K562 (cell line): ENCODE data around the gene OTOP3. TPM values are rescaled to one million over a fixed set of nuclear protein-coding genes. Genes with fewer than 3 reads are reported as not detected.
A peak's percentile ranks its signal among the peaks of the same experiment; 100 is the strongest.

Source experiments
- ATAC-seq: fragments of 200-7000 bp; cut with Tn5 transposase; 3 replicates; pipeline ENCODE4 v1.9.1; 2020; ENCODE audit warnings: moderate library complexity
- BruUV-seq: library from RNA; stranded (reverse); fragments of 400-500 nt; replicated peaks from 2 replicates; lab custom pipeline; 2021; lab: Mats Ljungman, UMichigan
- CTCF ChIA-PET: fragments of 300-600 bp; formaldehyde crosslinking; extraction: SDS; loops from one replicate; lab custom pipeline; 2021; ENCODE audit warnings: low intra/inter-chr PET ratio; lab: Yijun Ruan, JAX
- POLR2A ChIA-PET: fragments of 300-600, 350-650 bp; sonication (Branson Sonifier 250); formaldehyde crosslinking; extraction: SDS; loops from one replicate; lab custom pipeline; 2021; ENCODE audit warnings: antibody characterized with exemption, inconsistent platforms; lab: Yijun Ruan, JAX
- DNase-seq, 4 experiments: peaks; one replicate each; pipeline versions ENCODE4 v3.0.0 to v3.0.0-alpha.2; 2011 to 2018; ENCODE audit warnings: low spot score in 3 of 4, mixed read lengths in 3 of 4; ENCODE audit errors: extremely low read depth in 1 of 4
- FAIRE-seq: peaks from 2 replicates; lab custom pipeline; 2011; peaks lifted over from hg19 to GRCh38; lab: Jason Lieb, UNC
- H2AFZ ChIP-seq: 2 replicates; pipeline ENCODE4 v1.6.0; 2011; ENCODE audit warnings: low read depth, low read length, control low read depth, inconsistent platforms
- H3K27ac ChIP-seq: fragments of 200-600 bp; 3 replicates; pipeline ENCODE4 v1.8.0; 2011; ENCODE audit warnings: low read depth, mild to moderate bottlenecking, control low read depth, inconsistent platforms, low read length, moderate library complexity, mixed read lengths; ENCODE audit errors: extremely low read depth
- H3K27me3 ChIP-seq, 2 experiments: fragments of 300-600 bp in 1 of 2; 2 replicates in 1 of 2; 3 replicates in 1 of 2; pipeline versions ENCODE4 v1.6.0 to v1.8.0; 2011; ENCODE audit warnings: inconsistent platforms in 2 of 2, low read length in 2 of 2, mild to moderate bottlenecking in 1 of 2, mixed read lengths in 1 of 2, moderate library complexity in 1 of 2; ENCODE audit not compliant: control insufficient read depth in 2 of 2, insufficient read depth in 2 of 2
- H3K36me3 ChIP-seq: fragments of 300-600 bp; 3 replicates; pipeline ENCODE4 v1.8.0; 2011; ENCODE audit warnings: mild to moderate bottlenecking, low read length, inconsistent platforms; ENCODE audit not compliant: control insufficient read depth, insufficient read depth
- H3K4me1 ChIP-seq, 2 experiments: fragments of 200-600 bp in 1 of 2; replicated peaks in 1 of 2; 2 replicates in 1 of 2; 3 replicates in 1 of 2; pipeline versions ENCODE4 v1.5.1 to v1.8.0; 2011; ENCODE audit warnings: inconsistent platforms in 2 of 2, low read length in 2 of 2, mild to moderate bottlenecking in 1 of 2, mixed read lengths in 1 of 2, moderate library complexity in 1 of 2; ENCODE audit not compliant: control insufficient read depth in 2 of 2, insufficient read depth in 2 of 2
- H3K4me2 ChIP-seq: 2 replicates; pipeline ENCODE4 v1.6.1; 2011; ENCODE audit warnings: low read length, control low read depth, inconsistent platforms, mixed read lengths; ENCODE audit not compliant: insufficient read depth
- H3K4me3 ChIP-seq: fragments of 200-600 bp; sonication (generic), shearing (Covaris generic); 2 replicates; pipeline ENCODE4 v1.5.1; 2016; ENCODE audit warnings: control low read depth, inconsistent platforms
- H3K79me2 ChIP-seq: fragments of 200-600 bp; 3 replicates; pipeline ENCODE4 v1.8.0; 2011; ENCODE audit warnings: low read length, inconsistent platforms; ENCODE audit not compliant: control insufficient read depth, insufficient read depth
- H3K9ac ChIP-seq, 2 experiments: 2 replicates each; pipeline versions ENCODE4 v1.6.0 to v1.6.1; 2011; ENCODE audit warnings: low read depth in 2 of 2, low read length in 2 of 2, control low read depth in 1 of 2, inconsistent platforms in 1 of 2, mild to moderate bottlenecking in 1 of 2, mixed read lengths in 1 of 2; ENCODE audit not compliant: insufficient read depth in 1 of 2
- H3K9me1 ChIP-seq: one replicate; pipeline ENCODE4 v1.6.0; 2011; ENCODE audit warnings: inconsistent platforms, mild to moderate bottlenecking, low read length, moderate library complexity; ENCODE audit not compliant: control insufficient read depth, insufficient read depth
- H3K9me3 ChIP-seq: replicated peaks from 2 replicates; pipeline ENCODE4 v1.5.1; 2011; ENCODE audit warnings: low read depth, low read length, inconsistent platforms; ENCODE audit not compliant: control insufficient read depth, insufficient read depth
- H4K20me1 ChIP-seq: replicated peaks from 2 replicates; pipeline ENCODE4 v1.6.1; 2011; ENCODE audit warnings: low read length, inconsistent platforms, mixed read lengths; ENCODE audit not compliant: control insufficient read depth, insufficient read depth
- CHD4 ChIP-seq: fragments of 200-600 bp; sonication (generic); IDR thresholded peaks from 3 replicates; pipeline ENCODE4 v1.6.1; 2012; ENCODE audit warnings: low read depth, mild to moderate bottlenecking, mixed read lengths, low read length, inconsistent platforms; ENCODE audit not compliant: insufficient read depth, insufficient replicate concordance, poor library complexity, severe bottlenecking
- E2F5 ChIP-seq: sonication (generic); formaldehyde crosslinking; IDR thresholded peaks from 2 replicates; pipeline ENCODE4 v1.8.0; 2022; ENCODE audit warnings: mild to moderate bottlenecking, missing genetic modification reagents
- FOXJ2 ChIP-seq: fragments of 200-800 bp; sonication (Bioruptor generic); IDR thresholded peaks from 2 replicates; pipeline ENCODE4 v1.6.1; 2016; ENCODE audit warnings: missing genetic modification characterization, missing compliant biosample characterization
- HNRNPH1 ChIP-seq: fragments of 200-400 bp; formaldehyde crosslinking; optimal IDR thresholded peaks from 2 replicates; pipeline ENCODE3; 2017; ENCODE audit warnings: low read depth, mild to moderate bottlenecking, low read length, moderate library complexity
- NBN ChIP-seq: fragments of 450-650 bp; IDR thresholded peaks from 2 replicates; pipeline ENCODE4 v1.6.1; 2016; ENCODE audit warnings: low read depth, mild to moderate bottlenecking
- NELFE ChIP-seq: IDR thresholded peaks from 2 replicates; pipeline ENCODE4 v1.6.1; 2011; ENCODE audit warnings: mild to moderate bottlenecking; ENCODE audit not compliant: insufficient read depth, insufficient read length
- NFE2L1 ChIP-seq: fragments of 450-650 bp; IDR thresholded peaks from 2 replicates; pipeline ENCODE4 v1.6.1; 2016; ENCODE audit warnings: missing genetic modification characterization, low read depth, mild to moderate bottlenecking, missing compliant biosample characterization, moderate library complexity, borderline replicate concordance
- RBM15 ChIP-seq: fragments of 200-400 bp; formaldehyde crosslinking; IDR thresholded peaks from 2 replicates; pipeline ENCODE4 v1.6.1; 2018; ENCODE audit warnings: mild to moderate bottlenecking, low read length, moderate library complexity; ENCODE audit not compliant: insufficient read depth
- SAP30 ChIP-seq: fragments of 200-600 bp; sonication (generic); IDR thresholded peaks from 2 replicates; pipeline ENCODE4 v1.6.1; 2012; ENCODE audit warnings: borderline replicate concordance, low read depth, mild to moderate bottlenecking, moderate library complexity, low read length, control low read depth, inconsistent platforms; ENCODE audit not compliant: insufficient read depth, poor library complexity, severe bottlenecking
- ZNF174 ChIP-seq: fragments of 250-450 bp; sonication (Bioruptor Pico); IDR thresholded peaks from 2 replicates; pipeline ENCODE4 v1.4.0; 2020; ENCODE audit warnings: mild to moderate bottlenecking
- ZNF212 ChIP-seq: fragments of 450-650 bp; formaldehyde crosslinking; IDR thresholded peaks from 2 replicates; pipeline ENCODE4 v1.4.0; 2020; ENCODE audit warnings: mild to moderate bottlenecking
- ZNF561 ChIP-seq: fragments of 450-650 bp; formaldehyde crosslinking; conservative IDR thresholded peaks from 2 replicates; pipeline ENCODE4 v1.4.0; 2020; ENCODE audit warnings: mild to moderate bottlenecking, moderate library complexity
- WGBS: fragments of 100-300 bp; shearing (Covaris generic); methylation state at CpG from one replicate; pipeline ENCODE4 v1.1.6; 2016; ENCODE audit warnings: low coverage, mixed read lengths; ENCODE audit not compliant: insufficient coverage; ENCODE audit errors: missing lambda C conversion rate; 5-methylcytosine and 5-hydroxymethylcytosine counted together
- in situ Hi-C: fragments of 300-500 bp; cut with MboI; formaldehyde crosslinking; loops from 4 replicates; pipeline ENCODE4 v1.15.0; 2018; ENCODE audit warnings: inconsistent platforms, mixed read lengths
- intact Hi-C: fragments of 100-400 bp; cut with micrococcal nuclease; formaldehyde crosslinking; loops from 2 replicates; pipeline ENCODE4 v1.14.2; 2022
- polyA plus RNA-seq, 8 experiments: library from polyadenylated mRNA; depleted of rRNA in 4 of 8; stranded (reverse) in 5 of 8; unstranded in 3 of 8; fragments of >200 nt; fragmentation: Nextera tagmentation in 2 of 8; fragmentation: Illumina TruSeq in 1 of 8; extraction: Ambion mirVana in 2 of 8; extraction: Trizol in 1 of 8; gene quantifications; 2 replicates each; pipeline versions ENCODE4 v1.2.1 to v1.2.3, GENCODE V29; 2011 to 2014; ENCODE audit warnings: inconsistent platforms in 1 of 8, missing spikeins in 1 of 8
- total RNA-seq, 7 experiments: library from RNA; depleted of rRNA in 6 of 7; stranded (reverse); fragments of >200 nt in 6 of 7; fragmentation: Illumina TruSeq in 2 of 7; extraction: Trizol in 2 of 7; gene quantifications; 2 replicates each; pipeline versions ENCODE4 v1.2.1 to v1.2.3, GENCODE V29; 2011 to 2021; ENCODE audit warnings: low replicate concordance in 1 of 7
- TF ChIP-seq, protein P1 (sequence below): fragments of 450-650 bp; IDR thresholded peaks from 2 replicates; pipeline ENCODE4 v1.6.1; 2016; ENCODE audit warnings: mild to moderate bottlenecking
- TF ChIP-seq, protein P2 (sequence below): fragments of 450-650 bp; IDR thresholded peaks from 2 replicates; pipeline ENCODE4 v1.6.1; 2016; ENCODE audit warnings: borderline replicate concordance
- TF ChIP-seq, protein P3 (sequence below): fragments of 450-650 bp; IDR thresholded peaks from 2 replicates; pipeline ENCODE4 v1.6.1; 2016; ENCODE audit warnings: antibody characterized with exemption

OTOP3 gene
- total and polyA plus RNA-seq, 9 of the 15 experiments (the other 6 are each of a cell fraction or from before 2014, with no cell fraction given): not detected

GRCh38 chr17:74972973-74973328 lies 37.3 kb downstream of the OTOP3 start:
- peak overlapping the region; percentile 46 for H3K4me3 ChIP-seq
- ChIA-PET POLR2A (interaction anchor here (0.6 to 1.6 kb wide), 7 partner anchors 9 to 178 kb away, joined by 3 to 6 read pairs (median 4); partner anchors contain the start of genes FDXR and MRPL58), CTCF (no interaction called here)
- H3K9me3 ChIP-seq: no peaks in the 10 kb centered on the region
- 0 out of 5 replicates have a peak, but pooled peaks cover 0 to 4% of the 10 kb centered on the region in 2 experiments for H3K27me3 ChIP-seq
- peak overlapping the region; percentile 77 for H3K4me2 ChIP-seq
- no peak for FAIRE-seq
- WGBS: 23% methylated on average over 17 of the region's 17 CpGs
- no TSS peak for BruUV-seq
- ATAC-seq: peak; percentile 58; the same call in 2 of the 3 replicates
- peak overlapping the region; percentile 88 for H2AFZ ChIP-seq
- no peaks in the 10 kb centered on the region for H3K36me3 ChIP-seq
- DNase-seq: no peak
- in situ Hi-C loops: no loop called here
- 0 out of 2 replicates have a peak, but pooled peaks cover 4% of the 10 kb centered on the region for H4K20me1 ChIP-seq
- H3K27ac ChIP-seq: no peak overlapping the region
- H3K4me1 ChIP-seq: peaks cover 3 to 19% of the 10 kb centered on the region in 2 experiments; a peak in 3 of 5 replicates
- H3K9ac ChIP-seq: peak overlapping the region in 1 of 2 experiments; percentile 79; a peak in 2 of 4 replicates
- no peaks in the 10 kb centered on the region for H3K79me2 ChIP-seq
- intact Hi-C loops: no loop called here
- no peaks in the 10 kb centered on the region for H3K9me1 ChIP-seq
- TF ChIP-seq E2F5 (no peak), FOXJ2 (tag) (no peak), ZNF212 (CRISPR knock-in tag) (no peak), NELFE (no peak), ZNF174 (CRISPR knock-in tag) (no peak), NFE2L1 (no peak), NBN (no peak), CHD4 (no peak), HNRNPH1 (no peak), RBM15 (no peak), ZNF561 (CRISPR knock-in tag) (no peak), SAP30 (peak; percentile 26)
- TF ChIP-seq, protein P1, sequence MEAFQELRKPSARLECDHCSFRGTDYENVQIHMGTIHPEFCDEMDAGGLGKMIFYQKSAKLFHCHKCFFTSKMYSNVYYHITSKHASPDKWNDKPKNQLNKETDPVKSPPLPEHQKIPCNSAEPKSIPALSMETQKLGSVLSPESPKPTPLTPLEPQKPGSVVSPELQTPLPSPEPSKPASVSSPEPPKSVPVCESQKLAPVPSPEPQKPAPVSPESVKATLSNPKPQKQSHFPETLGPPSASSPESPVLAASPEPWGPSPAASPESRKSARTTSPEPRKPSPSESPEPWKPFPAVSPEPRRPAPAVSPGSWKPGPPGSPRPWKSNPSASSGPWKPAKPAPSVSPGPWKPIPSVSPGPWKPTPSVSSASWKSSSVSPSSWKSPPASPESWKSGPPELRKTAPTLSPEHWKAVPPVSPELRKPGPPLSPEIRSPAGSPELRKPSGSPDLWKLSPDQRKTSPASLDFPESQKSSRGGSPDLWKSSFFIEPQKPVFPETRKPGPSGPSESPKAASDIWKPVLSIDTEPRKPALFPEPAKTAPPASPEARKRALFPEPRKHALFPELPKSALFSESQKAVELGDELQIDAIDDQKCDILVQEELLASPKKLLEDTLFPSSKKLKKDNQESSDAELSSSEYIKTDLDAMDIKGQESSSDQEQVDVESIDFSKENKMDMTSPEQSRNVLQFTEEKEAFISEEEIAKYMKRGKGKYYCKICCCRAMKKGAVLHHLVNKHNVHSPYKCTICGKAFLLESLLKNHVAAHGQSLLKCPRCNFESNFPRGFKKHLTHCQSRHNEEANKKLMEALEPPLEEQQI: no peak
- TF ChIP-seq, protein P2, sequence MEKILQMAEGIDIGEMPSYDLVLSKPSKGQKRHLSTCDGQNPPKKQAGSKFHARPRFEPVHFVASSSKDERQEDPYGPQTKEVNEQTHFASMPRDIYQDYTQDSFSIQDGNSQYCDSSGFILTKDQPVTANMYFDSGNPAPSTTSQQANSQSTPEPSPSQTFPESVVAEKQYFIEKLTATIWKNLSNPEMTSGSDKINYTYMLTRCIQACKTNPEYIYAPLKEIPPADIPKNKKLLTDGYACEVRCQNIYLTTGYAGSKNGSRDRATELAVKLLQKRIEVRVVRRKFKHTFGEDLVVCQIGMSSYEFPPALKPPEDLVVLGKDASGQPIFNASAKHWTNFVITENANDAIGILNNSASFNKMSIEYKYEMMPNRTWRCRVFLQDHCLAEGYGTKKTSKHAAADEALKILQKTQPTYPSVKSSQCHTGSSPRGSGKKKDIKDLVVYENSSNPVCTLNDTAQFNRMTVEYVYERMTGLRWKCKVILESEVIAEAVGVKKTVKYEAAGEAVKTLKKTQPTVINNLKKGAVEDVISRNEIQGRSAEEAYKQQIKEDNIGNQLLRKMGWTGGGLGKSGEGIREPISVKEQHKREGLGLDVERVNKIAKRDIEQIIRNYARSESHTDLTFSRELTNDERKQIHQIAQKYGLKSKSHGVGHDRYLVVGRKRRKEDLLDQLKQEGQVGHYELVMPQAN: peak; percentile 43; the same call in 1 of the 2 replicates
- TF ChIP-seq, protein P3, sequence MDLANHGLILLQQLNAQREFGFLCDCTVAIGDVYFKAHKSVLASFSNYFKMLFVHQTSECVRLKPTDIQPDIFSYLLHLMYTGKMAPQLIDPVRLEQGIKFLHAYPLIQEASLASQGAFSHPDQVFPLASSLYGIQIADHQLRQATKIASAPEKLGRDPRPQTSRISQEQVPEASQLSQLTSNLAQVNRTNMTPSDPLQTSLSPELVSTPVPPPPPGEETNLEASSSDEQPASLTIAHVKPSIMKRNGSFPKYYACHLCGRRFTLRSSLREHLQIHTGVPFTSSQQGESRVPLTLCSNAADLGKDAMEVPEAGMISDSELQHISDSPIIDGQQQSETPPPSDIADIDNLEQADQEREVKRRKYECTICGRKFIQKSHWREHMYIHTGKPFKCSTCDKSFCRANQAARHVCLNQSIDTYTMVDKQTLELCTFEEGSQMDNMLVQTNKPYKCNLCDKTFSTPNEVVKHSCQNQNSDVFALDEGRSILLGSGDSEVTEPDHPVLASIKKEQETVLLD: no peak
